H1 (cell line): Measurements from ENCODE around the gene ECI1.

ENCODE experiments used
- CEBPB ChIP-seq: IDR thresholded peaks from 2 replicates; pipeline ENCODE4 v1.6.1; 2012; ENCODE audit warnings: low read depth, low read length
- E2F6 ChIP-seq: IDR thresholded peaks from 2 replicates; pipeline ENCODE4 v1.6.1; 2012; ENCODE audit warnings: inconsistent platforms
- EP300 ChIP-seq, 2 experiments: IDR thresholded peaks; 1 replicate in 1 of 2; 2 replicates in 1 of 2; pipeline ENCODE4 v1.6.1; 2011 to 2012; ENCODE audit warnings: low read depth in 2 of 2, low read length in 2 of 2, mild to moderate bottlenecking in 2 of 2, borderline replicate concordance in 1 of 2, inconsistent platforms in 1 of 2, moderate library complexity in 1 of 2
- EZH2 ChIP-seq: fragments of 200-600 bp; sonication (generic); IDR thresholded peaks from 2 replicates; pipeline ENCODE4 v1.7.1; 2012; ENCODE audit warnings: low read depth, mild to moderate bottlenecking, moderate library complexity, low read length, inconsistent platforms; ENCODE audit not compliant: severe bottlenecking
- JUND ChIP-seq: IDR thresholded peaks from 2 replicates; pipeline ENCODE4 v1.6.1; 2011; ENCODE audit warnings: mild to moderate bottlenecking, improper control_type of control experiment, low read length
- KDM4A ChIP-seq: IDR thresholded peaks from one replicate; pipeline ENCODE4 v1.7.1; 2012; ENCODE audit warnings: low read depth, mild to moderate bottlenecking, moderate library complexity, low read length, inconsistent platforms; ENCODE audit not compliant: severe bottlenecking
- MAFK ChIP-seq: IDR thresholded peaks from 2 replicates; pipeline ENCODE4 v1.6.1; 2012; ENCODE audit warnings: low read depth, mild to moderate bottlenecking, improper control_type of control experiment, low read length
- POLR2AphosphoS5 ChIP-seq: IDR thresholded peaks from 2 replicates; pipeline ENCODE4 v1.6.1; 2011; ENCODE audit warnings: low read depth, low read length
- RAD21 ChIP-seq, 2 experiments: IDR thresholded peaks in 1 of 2; conservative IDR thresholded peaks in 1 of 2; 2 replicates each; pipeline ENCODE4 v1.6.1; 2011; ENCODE audit warnings: low read depth in 2 of 2, low read length in 2 of 2, improper control_type of control experiment in 1 of 2, inconsistent platforms in 1 of 2, mild to moderate bottlenecking in 1 of 2, moderate library complexity in 1 of 2
- SP1 ChIP-seq: IDR thresholded peaks from 2 replicates; pipeline ENCODE4 v1.6.1; 2011; ENCODE audit warnings: low read depth, low read length
- SUZ12 ChIP-seq: fragments of 200-600 bp; sonication (generic); IDR thresholded peaks from 2 replicates; pipeline ENCODE4 v1.6.1; 2012; ENCODE audit warnings: mild to moderate bottlenecking, inconsistent platforms, low read length, moderate library complexity, mixed read lengths
- TEAD4 ChIP-seq: IDR thresholded peaks from 2 replicates; pipeline ENCODE4 v1.6.1; 2012; ENCODE audit warnings: low read depth, low read length, inconsistent platforms, mixed read lengths
- TF ChIP-seq, protein P1 (sequence below), 3 experiments: IDR thresholded peaks; 1 replicate in 2 of 3; 2 replicates in 1 of 3; pipeline versions ENCODE4 v1.5.1 to v1.6.1; 2011; ENCODE audit warnings: low read length in 3 of 3, mild to moderate bottlenecking in 3 of 3, inconsistent platforms in 2 of 3, low read depth in 1 of 3, moderate library complexity in 1 of 3; ENCODE audit not compliant: insufficient read depth in 1 of 3; ENCODE audit errors: control extremely low read depth in 1 of 3
- TF ChIP-seq, protein P2 (sequence below): IDR thresholded peaks from 2 replicates; pipeline ENCODE4 v1.6.1; 2012; ENCODE audit warnings: inconsistent platforms

DNA sequence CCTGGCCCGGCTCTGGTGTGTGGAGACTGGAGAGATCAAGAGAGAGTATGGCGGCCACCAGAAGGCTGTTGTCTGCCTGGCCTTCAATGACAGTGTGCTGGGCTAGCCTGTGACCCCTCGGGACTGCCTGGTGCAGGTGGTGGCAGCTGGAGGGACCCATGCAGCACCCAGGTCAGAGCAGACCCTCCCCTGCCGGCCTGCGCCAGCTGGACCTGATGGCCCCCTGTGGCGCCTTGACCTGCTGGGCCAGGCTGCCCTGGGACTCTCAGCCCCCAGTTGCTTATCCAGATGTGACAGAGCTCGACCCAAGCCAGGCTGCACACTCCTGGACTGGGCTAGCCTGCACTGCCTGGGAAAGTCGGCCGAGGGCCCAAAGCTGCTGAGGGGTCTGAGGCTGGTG, 42.6 kb downstream of the ECI1 start:
- TF ChIP-seq JUND (no peak), RAD21 (IDR thresholded peaks at IDR 0.05 in 1 of 2, conservative IDR thresholded peaks at IDR 0.05 in 1 of 2; ENCODE audit: low read depth in 2 of 2, low read length in 2 of 2) (no peak), MAFK (no peak), SUZ12 (no peak), TEAD4 (no peak), POLR2AphosphoS5 (no peak), E2F6 (no peak), CEBPB (no peak), KDM4A (no peak), EZH2 (no peak), EP300 (IDR thresholded peaks at IDR 0.05; ENCODE audit: borderline replicate concordance in 1 of 2, low read depth in 2 of 2, low read length in 2 of 2) (no peak), SP1 (no peak)
- TF ChIP-seq, protein P1, sequence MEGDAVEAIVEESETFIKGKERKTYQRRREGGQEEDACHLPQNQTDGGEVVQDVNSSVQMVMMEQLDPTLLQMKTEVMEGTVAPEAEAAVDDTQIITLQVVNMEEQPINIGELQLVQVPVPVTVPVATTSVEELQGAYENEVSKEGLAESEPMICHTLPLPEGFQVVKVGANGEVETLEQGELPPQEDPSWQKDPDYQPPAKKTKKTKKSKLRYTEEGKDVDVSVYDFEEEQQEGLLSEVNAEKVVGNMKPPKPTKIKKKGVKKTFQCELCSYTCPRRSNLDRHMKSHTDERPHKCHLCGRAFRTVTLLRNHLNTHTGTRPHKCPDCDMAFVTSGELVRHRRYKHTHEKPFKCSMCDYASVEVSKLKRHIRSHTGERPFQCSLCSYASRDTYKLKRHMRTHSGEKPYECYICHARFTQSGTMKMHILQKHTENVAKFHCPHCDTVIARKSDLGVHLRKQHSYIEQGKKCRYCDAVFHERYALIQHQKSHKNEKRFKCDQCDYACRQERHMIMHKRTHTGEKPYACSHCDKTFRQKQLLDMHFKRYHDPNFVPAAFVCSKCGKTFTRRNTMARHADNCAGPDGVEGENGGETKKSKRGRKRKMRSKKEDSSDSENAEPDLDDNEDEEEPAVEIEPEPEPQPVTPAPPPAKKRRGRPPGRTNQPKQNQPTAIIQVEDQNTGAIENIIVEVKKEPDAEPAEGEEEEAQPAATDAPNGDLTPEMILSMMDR (IDR thresholded peaks at IDR 0.05; ENCODE audit: control extremely low read depth in 1 of 3, insufficient read depth in 1 of 3, low read depth in 1 of 3, low read length in 3 of 3) = no peak
- TF ChIP-seq, protein P2, sequence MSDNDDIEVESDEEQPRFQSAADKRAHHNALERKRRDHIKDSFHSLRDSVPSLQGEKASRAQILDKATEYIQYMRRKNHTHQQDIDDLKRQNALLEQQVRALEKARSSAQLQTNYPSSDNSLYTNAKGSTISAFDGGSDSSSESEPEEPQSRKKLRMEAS = no peak
